Measurements from ENCODE around the gene DOCK10. TPM values are rescaled to one million over a fixed set of nuclear protein-coding genes. Genes with fewer than 3 reads are reported as not detected.

DOCK10 gene
- total and polyA plus RNA-seq, 9 of the 15 experiments (the other 6 are each of a cell fraction or from before 2014, with no cell fraction given) = 0.01 to 0.87 (median 0.18) TPM

- no peaks in the 10 kb centered on the region for H3K4me1 ChIP-seq (replicated peaks in 1 of 2; ENCODE audit: control insufficient read depth in 2 of 2, insufficient read depth in 2 of 2, low read length in 2 of 2)
- H3K4me3 ChIP-seq = no peak overlapping the region
- intact Hi-C loops (cut with micrococcal nuclease) (no loop called here), in situ Hi-C loops (cut with MboI) (no loop called here)
- ATAC-seq = no peak
- no peaks in the 10 kb centered on the region for H4K20me1 ChIP-seq (replicated peaks; ENCODE audit: control insufficient read depth, insufficient read depth, low read length)
- no peaks in the 10 kb centered on the region for H3K27me3 ChIP-seq (ENCODE audit: control insufficient read depth in 2 of 2, insufficient read depth in 2 of 2, low read length in 2 of 2)
- BruUV-seq (replicated peaks) = no TSS peak
- H3K27ac ChIP-seq (ENCODE audit: extremely low read depth, low read depth, low read length) = no peak overlapping the region
- no peak overlapping the region for H2AFZ ChIP-seq (ENCODE audit: low read depth, low read length)
- FAIRE-seq = no peak
- no peak overlapping the region for H3K9ac ChIP-seq (ENCODE audit: insufficient read depth in 1 of 2, low read depth in 2 of 2, low read length in 2 of 2)
- 0% methylated on average over 2 of the region's 2 CpGs for WGBS (ENCODE audit: insufficient coverage, low coverage, missing lambda C conversion rate)
- POLR2A ChIA-PET = no interaction called here
- no peak for DNase-seq (ENCODE audit: extremely low read depth in 1 of 4, low spot score in 3 of 4)
- no peaks in the 10 kb centered on the region for H3K79me2 ChIP-seq (ENCODE audit: control insufficient read depth, insufficient read depth, low read length)
- no peaks in the 10 kb centered on the region for H3K9me3 ChIP-seq (replicated peaks; ENCODE audit: control insufficient read depth, insufficient read depth, low read depth, low read length)
- CTCF ChIA-PET (ENCODE audit: low intra/inter-chr PET ratio) = no interaction called here
- H3K4me2 ChIP-seq (ENCODE audit: insufficient read depth, low read length) = no peak overlapping the region
- no peaks in the 10 kb centered on the region for H3K36me3 ChIP-seq (ENCODE audit: control insufficient read depth, insufficient read depth, low read length)
- no peak for TF ChIP-seq CXXC5 (CRISPR knock-in tag; IDR thresholded peaks at IDR 0.05)
- TF ChIP-seq SMARCA5 (IDR thresholded peaks at IDR 0.05) = no peak
- no peak for TF ChIP-seq KDM5B (IDR thresholded peaks at IDR 0.05; ENCODE audit: insufficient replicate concordance, low read depth, low read length)
- TF ChIP-seq THAP12 (CRISPR knock-in tag; IDR thresholded peaks at IDR 0.05) = no peak
- TF ChIP-seq, protein P1, sequence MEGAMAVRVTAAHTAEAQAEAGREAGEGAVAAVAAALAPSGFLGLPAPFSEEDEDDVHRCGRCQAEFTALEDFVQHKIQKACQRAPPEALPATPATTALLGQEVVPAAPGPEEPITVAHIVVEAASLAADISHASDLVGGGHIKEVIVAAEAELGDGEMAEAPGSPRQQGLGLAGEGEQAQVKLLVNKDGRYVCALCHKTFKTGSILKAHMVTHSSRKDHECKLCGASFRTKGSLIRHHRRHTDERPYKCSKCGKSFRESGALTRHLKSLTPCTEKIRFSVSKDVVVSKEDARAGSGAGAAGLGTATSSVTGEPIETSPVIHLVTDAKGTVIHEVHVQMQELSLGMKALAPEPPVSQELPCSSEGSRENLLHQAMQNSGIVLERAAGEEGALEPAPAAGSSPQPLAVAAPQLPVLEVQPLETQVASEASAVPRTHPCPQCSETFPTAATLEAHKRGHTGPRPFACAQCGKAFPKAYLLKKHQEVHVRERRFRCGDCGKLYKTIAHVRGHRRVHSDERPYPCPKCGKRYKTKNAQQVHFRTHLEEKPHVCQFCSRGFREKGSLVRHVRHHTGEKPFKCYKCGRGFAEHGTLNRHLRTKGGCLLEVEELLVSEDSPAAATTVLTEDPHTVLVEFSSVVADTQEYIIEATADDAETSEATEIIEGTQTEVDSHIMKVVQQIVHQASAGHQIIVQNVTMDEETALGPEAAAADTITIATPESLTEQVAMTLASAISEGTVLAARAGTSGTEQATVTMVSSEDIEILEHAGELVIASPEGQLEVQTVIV (CRISPR knock-in tag; IDR thresholded peaks at IDR 0.05; ENCODE audit: borderline replicate concordance) = no peak
- no peak for TF ChIP-seq CEBPB (tag; IDR thresholded peaks at IDR 0.05)
- TF ChIP-seq FOSL1 (tag; conservative IDR thresholded peaks at IDR 0.05) = no peak
- TF ChIP-seq, protein P2, sequence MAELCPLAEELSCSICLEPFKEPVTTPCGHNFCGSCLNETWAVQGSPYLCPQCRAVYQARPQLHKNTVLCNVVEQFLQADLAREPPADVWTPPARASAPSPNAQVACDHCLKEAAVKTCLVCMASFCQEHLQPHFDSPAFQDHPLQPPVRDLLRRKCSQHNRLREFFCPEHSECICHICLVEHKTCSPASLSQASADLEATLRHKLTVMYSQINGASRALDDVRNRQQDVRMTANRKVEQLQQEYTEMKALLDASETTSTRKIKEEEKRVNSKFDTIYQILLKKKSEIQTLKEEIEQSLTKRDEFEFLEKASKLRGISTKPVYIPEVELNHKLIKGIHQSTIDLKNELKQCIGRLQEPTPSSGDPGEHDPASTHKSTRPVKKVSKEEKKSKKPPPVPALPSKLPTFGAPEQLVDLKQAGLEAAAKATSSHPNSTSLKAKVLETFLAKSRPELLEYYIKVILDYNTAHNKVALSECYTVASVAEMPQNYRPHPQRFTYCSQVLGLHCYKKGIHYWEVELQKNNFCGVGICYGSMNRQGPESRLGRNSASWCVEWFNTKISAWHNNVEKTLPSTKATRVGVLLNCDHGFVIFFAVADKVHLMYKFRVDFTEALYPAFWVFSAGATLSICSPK (IDR thresholded peaks at IDR 0.05; ENCODE audit: borderline replicate concordance) = no peak
- no peak for TF ChIP-seq GABPB1 (CRISPR knock-in tag; IDR thresholded peaks at IDR 0.05)
- no peak for TF ChIP-seq WHSC1 (IDR thresholded peaks at IDR 0.05; ENCODE audit: low read length)
- TF ChIP-seq SMAD4 (CRISPR knock-in tag; conservative IDR thresholded peaks at IDR 0.05) = no peak
- TF ChIP-seq ZNF655 (CRISPR knock-in tag; IDR thresholded peaks at IDR 0.05) = no peak
- no peak for TF ChIP-seq CHD4 (IDR thresholded peaks at IDR 0.05; ENCODE audit: insufficient read depth, insufficient replicate concordance, low read depth, low read length, poor library complexity, severe bottlenecking)
- H3K9me1 ChIP-seq (ENCODE audit: control insufficient read depth, insufficient read depth, low read length) = no peaks in the 10 kb centered on the region
Measured at GRCh38 chr2:224764565-224765236, 277.6 kb downstream of the DOCK10 start.

Measured in K562 (cell line).